WTC11 (cell line): ENCODE data around the gene TMEM181. TPM values are rescaled to one million over a fixed set of nuclear protein-coding genes. Genes with fewer than 3 reads are reported as not detected.

Experiments
- ATAC-seq: fragments of 200-7000 bp; cut with Tn5 transposase; 2 replicates; pipeline ENCODE4 v1.10.0; 2021; ENCODE audit warnings: mild to moderate bottlenecking, moderate library complexity
- CTCF ChIA-PET: fragments of 300-600 bp; sonication (Branson Sonifier 250); formaldehyde crosslinking; loops from one replicate; lab custom pipeline; 2021; ENCODE audit warnings: antibody characterized with exemption; lab: Charles Lee
- POLR2A ChIA-PET: fragments of 350-600 bp; sonication (Branson Sonifier 250); formaldehyde crosslinking; loops from one replicate; lab custom pipeline; 2021; ENCODE audit warnings: antibody characterized with exemption; lab: Charles Lee
- DNase-seq: peaks from one replicate; pipeline ENCODE4 v3.0.0; 2021; ENCODE audit warnings: low spot score
- H3K27ac Mint-ChIP-seq: 2 replicates; pipeline ENCODE4 v1.8.0; 2021; ENCODE audit warnings: mixed read lengths
- H3K27me3 Mint-ChIP-seq: 2 replicates; pipeline ENCODE4 v1.8.0; 2021; ENCODE audit warnings: low read depth, mild to moderate bottlenecking, moderate library complexity, mixed read lengths
- H3K36me3 Mint-ChIP-seq: 2 replicates; pipeline ENCODE4 v1.8.0; 2021; ENCODE audit warnings: mixed read lengths
- H3K4me1 Mint-ChIP-seq: 2 replicates; pipeline ENCODE4 v1.8.0; 2022; ENCODE audit warnings: mixed read lengths
- H3K4me3 Mint-ChIP-seq: 2 replicates; pipeline ENCODE4 v1.8.0; 2021; ENCODE audit warnings: mild to moderate bottlenecking, moderate library complexity, mixed read lengths
- H3K9me3 Mint-ChIP-seq: 2 replicates; pipeline ENCODE4 v1.8.0; 2021; ENCODE audit warnings: mixed read lengths
- CREB1 ChIP-seq: sonication (generic); formaldehyde crosslinking; IDR thresholded peaks from 2 replicates; pipeline ENCODE4 v1.8.0; 2023; ENCODE audit warnings: mild to moderate bottlenecking, missing genetic modification reagents
- CREM ChIP-seq: sonication (generic); formaldehyde crosslinking; IDR thresholded peaks from 2 replicates; pipeline ENCODE4 v1.8.1; 2022; ENCODE audit warnings: mild to moderate bottlenecking, missing genetic modification reagents, moderate library complexity
- FOXK1 ChIP-seq: sonication (generic); formaldehyde crosslinking; IDR thresholded peaks from 2 replicates; pipeline ENCODE4 v1.8.0; 2022; ENCODE audit warnings: mild to moderate bottlenecking, moderate library complexity, missing genetic modification reagents
- HMGA2 ChIP-seq: fragments of 250-450 bp; sonication (Bioruptor Pico); IDR thresholded peaks from 2 replicates; pipeline ENCODE4 v1.4.0; 2021; ENCODE audit warnings: mild to moderate bottlenecking, moderate library complexity
- HMGXB4 ChIP-seq: sonication (generic); formaldehyde crosslinking; IDR thresholded peaks from 2 replicates; pipeline ENCODE4 v1.8.1; 2023; ENCODE audit warnings: mild to moderate bottlenecking, moderate library complexity, missing genetic modification reagents
- NFATC4 ChIP-seq: fragments of 250-450 bp; sonication (Bioruptor Pico); IDR thresholded peaks from 2 replicates; pipeline ENCODE4 v1.9.0; 2021; ENCODE audit warnings: mild to moderate bottlenecking
- NR1H2 ChIP-seq: sonication (generic); formaldehyde crosslinking; IDR thresholded peaks from 2 replicates; pipeline ENCODE4 v1.9.0; 2021; ENCODE audit warnings: mild to moderate bottlenecking, moderate library complexity, missing genetic modification reagents
- SP1 ChIP-seq: sonication (generic); formaldehyde crosslinking; conservative IDR thresholded peaks from 2 replicates; pipeline ENCODE4 v1.8.1; 2022; ENCODE audit warnings: missing genetic modification reagents
- ZBTB43 ChIP-seq: sonication (generic); formaldehyde crosslinking; IDR thresholded peaks from 2 replicates; pipeline ENCODE4 v1.8.1; 2023; ENCODE audit warnings: mild to moderate bottlenecking, missing genetic modification reagents
- total RNA-seq: library from RNA; stranded (reverse); gene quantifications from 3 replicates; pipeline ENCODE4 v1.2.3, GENCODE V29; 2021
- TF ChIP-seq, protein P1 (sequence below): sonication (generic); formaldehyde crosslinking; IDR thresholded peaks from 2 replicates; pipeline ENCODE4 v1.8.0; 2023; ENCODE audit warnings: missing genetic modification reagents, mild to moderate bottlenecking, borderline replicate concordance
- TF ChIP-seq, protein P2 (sequence below): sonication (generic); formaldehyde crosslinking; IDR thresholded peaks from 2 replicates; pipeline ENCODE4 v1.8.1; 2022; ENCODE audit warnings: missing genetic modification reagents, borderline replicate concordance
- TF ChIP-seq, protein P3 (sequence below): sonication (generic); formaldehyde crosslinking; IDR thresholded peaks from 2 replicates; pipeline ENCODE4 v1.8.0; 2022; ENCODE audit warnings: mild to moderate bottlenecking, missing genetic modification reagents

TMEM181 gene
- total RNA-seq, 1 experiment from 2014 or later = 18.8 TPM

- TF ChIP-seq, protein P1, sequence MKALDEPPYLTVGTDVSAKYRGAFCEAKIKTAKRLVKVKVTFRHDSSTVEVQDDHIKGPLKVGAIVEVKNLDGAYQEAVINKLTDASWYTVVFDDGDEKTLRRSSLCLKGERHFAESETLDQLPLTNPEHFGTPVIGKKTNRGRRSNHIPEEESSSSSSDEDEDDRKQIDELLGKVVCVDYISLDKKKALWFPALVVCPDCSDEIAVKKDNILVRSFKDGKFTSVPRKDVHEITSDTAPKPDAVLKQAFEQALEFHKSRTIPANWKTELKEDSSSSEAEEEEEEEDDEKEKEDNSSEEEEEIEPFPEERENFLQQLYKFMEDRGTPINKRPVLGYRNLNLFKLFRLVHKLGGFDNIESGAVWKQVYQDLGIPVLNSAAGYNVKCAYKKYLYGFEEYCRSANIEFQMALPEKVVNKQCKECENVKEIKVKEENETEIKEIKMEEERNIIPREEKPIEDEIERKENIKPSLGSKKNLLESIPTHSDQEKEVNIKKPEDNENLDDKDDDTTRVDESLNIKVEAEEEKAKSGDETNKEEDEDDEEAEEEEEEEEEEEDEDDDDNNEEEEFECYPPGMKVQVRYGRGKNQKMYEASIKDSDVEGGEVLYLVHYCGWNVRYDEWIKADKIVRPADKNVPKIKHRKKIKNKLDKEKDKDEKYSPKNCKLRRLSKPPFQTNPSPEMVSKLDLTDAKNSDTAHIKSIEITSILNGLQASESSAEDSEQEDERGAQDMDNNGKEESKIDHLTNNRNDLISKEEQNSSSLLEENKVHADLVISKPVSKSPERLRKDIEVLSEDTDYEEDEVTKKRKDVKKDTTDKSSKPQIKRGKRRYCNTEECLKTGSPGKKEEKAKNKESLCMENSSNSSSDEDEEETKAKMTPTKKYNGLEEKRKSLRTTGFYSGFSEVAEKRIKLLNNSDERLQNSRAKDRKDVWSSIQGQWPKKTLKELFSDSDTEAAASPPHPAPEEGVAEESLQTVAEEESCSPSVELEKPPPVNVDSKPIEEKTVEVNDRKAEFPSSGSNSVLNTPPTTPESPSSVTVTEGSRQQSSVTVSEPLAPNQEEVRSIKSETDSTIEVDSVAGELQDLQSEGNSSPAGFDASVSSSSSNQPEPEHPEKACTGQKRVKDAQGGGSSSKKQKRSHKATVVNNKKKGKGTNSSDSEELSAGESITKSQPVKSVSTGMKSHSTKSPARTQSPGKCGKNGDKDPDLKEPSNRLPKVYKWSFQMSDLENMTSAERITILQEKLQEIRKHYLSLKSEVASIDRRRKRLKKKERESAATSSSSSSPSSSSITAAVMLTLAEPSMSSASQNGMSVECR (CRISPR knock-in tag) = peak; percentile 80; the same call in 1 of the 2 replicates
- TF ChIP-seq SP1 (CRISPR knock-in tag) (peak; percentile 89), ZBTB43 (CRISPR knock-in tag) (peak; percentile 76; the same call in 1 of the 2 replicates), NR1H2 (CRISPR knock-in tag) (no peak)
Measured at GRCh38 chr6:158644231-158645063, 84.6 kb downstream of the TMEM181 start, which contains the start of gene DYNLT1 (continued).

- peak overlapping the region; percentile 44; the same call in 1 of the 2 replicates for H3K27ac Mint-ChIP-seq
- DNase-seq (no peak), ATAC-seq (no peak)
- H3K9me3 Mint-ChIP-seq = no peaks in the 10 kb centered on the region
- ChIA-PET POLR2A (interaction anchor here (0.6 to 1.6 kb wide), 6 partner anchors 13 to 354 kb away, joined by 3 to 5 read pairs (median 4); partner anchors contain the start of gene RSPH3), CTCF (interaction anchor here (0.8 to 4.8 kb wide), 14 partner anchors 14 to 489 kb away, joined by 3 to 36 read pairs (median 4); partner anchors contain the start of gene RSPH3)
- peaks cover 29% of the 10 kb centered on the region for H3K4me1 Mint-ChIP-seq
- peaks cover 4% of the 10 kb centered on the region for H3K36me3 Mint-ChIP-seq
- peak overlapping the region; percentile 88 for H3K4me3 Mint-ChIP-seq
- H3K27me3 Mint-ChIP-seq = peaks cover 15% of the 10 kb centered on the region
- TF ChIP-seq HMGA2 (CRISPR knock-in tag) = no peak
- no peak for TF ChIP-seq HMGXB4 (CRISPR knock-in tag)
- TF ChIP-seq, protein P2, sequence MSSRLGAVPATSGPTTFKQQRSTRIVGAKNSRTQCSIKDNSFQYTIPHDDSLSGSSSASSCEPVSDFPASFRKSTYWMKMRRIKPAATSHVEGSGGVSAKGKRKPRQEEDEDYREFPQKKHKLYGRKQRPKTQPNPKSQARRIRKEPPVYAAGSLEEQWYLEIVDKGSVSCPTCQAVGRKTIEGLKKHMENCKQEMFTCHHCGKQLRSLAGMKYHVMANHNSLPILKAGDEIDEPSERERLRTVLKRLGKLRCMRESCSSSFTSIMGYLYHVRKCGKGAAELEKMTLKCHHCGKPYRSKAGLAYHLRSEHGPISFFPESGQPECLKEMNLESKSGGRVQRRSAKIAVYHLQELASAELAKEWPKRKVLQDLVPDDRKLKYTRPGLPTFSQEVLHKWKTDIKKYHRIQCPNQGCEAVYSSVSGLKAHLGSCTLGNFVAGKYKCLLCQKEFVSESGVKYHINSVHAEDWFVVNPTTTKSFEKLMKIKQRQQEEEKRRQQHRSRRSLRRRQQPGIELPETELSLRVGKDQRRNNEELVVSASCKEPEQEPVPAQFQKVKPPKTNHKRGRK (CRISPR knock-in tag) = no peak
- no peak for TF ChIP-seq CREB1 (CRISPR knock-in tag)
- no peak for TF ChIP-seq NFATC4
- TF ChIP-seq, protein P1 (CRISPR knock-in tag) = no peak
- TF ChIP-seq, protein P3, sequence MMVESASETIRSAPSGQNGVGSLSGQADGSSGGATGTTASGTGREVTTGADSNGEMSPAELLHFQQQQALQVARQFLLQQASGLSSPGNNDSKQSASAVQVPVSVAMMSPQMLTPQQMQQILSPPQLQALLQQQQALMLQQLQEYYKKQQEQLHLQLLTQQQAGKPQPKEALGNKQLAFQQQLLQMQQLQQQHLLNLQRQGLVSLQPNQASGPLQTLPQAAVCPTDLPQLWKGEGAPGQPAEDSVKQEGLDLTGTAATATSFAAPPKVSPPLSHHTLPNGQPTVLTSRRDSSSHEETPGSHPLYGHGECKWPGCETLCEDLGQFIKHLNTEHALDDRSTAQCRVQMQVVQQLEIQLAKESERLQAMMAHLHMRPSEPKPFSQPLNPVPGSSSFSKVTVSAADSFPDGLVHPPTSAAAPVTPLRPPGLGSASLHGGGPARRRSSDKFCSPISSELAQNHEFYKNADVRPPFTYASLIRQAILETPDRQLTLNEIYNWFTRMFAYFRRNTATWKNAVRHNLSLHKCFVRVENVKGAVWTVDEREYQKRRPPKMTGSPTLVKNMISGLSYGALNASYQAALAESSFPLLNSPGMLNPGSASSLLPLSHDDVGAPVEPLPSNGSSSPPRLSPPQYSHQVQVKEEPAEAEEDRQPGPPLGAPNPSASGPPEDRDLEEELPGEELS = no peak
- no peak for TF ChIP-seq FOXK1
- no peak for TF ChIP-seq CREM (CRISPR knock-in tag)
Measured at GRCh38 chr6:158645064-158646022, 85.5 kb downstream of the TMEM181 start.
